GM23338 (cell line): ENCODE data around the gene GRHL3. TPM values are rescaled to one million over a fixed set of nuclear protein-coding genes. Genes with fewer than 3 reads are reported as not detected.

Experiments
- ATAC-seq: fragments of 200-7000 bp; cut with Tn5 transposase; 3 replicates; pipeline ENCODE4 v1.9.1; 2020
- DNase-seq: peaks from one replicate; pipeline ENCODE4 v3.0.0-alpha.2; 2015; ENCODE audit warnings: low spot score
- H2AFZ ChIP-seq: fragments of 200-600 bp; sonication (generic); 2 replicates; pipeline ENCODE4 v1.8.0; 2016; ENCODE audit warnings: antibody characterized with exemption, mild to moderate bottlenecking, moderate library complexity
- H3F3A ChIP-seq: fragments of 200-600 bp; sonication (generic); replicated peaks from 2 replicates; pipeline ENCODE4 v1.8.0; 2017; ENCODE audit warnings: antibody characterized with exemption, mixed run types, low read depth
- H3K27ac ChIP-seq: fragments of 200-600 bp; sonication (generic); 2 replicates; pipeline ENCODE4 v1.6.1; 2016; ENCODE audit warnings: low read depth
- H3K27me3 ChIP-seq: fragments of 200-600 bp; sonication (generic); 2 replicates; pipeline ENCODE4 v1.8.0; 2016; ENCODE audit warnings: mild to moderate bottlenecking, mixed run types, moderate library complexity; ENCODE audit not compliant: insufficient read depth
- H3K36me3 ChIP-seq: fragments of 200-600 bp; sonication (generic); 2 replicates; pipeline ENCODE4 v1.8.0; 2016; ENCODE audit warnings: mild to moderate bottlenecking; ENCODE audit not compliant: insufficient read depth
- H3K4me1 ChIP-seq: fragments of 200-600 bp; sonication (generic); 2 replicates; pipeline ENCODE4 v1.8.0; 2016; ENCODE audit warnings: mild to moderate bottlenecking, moderate library complexity; ENCODE audit not compliant: insufficient read depth
- H3K4me2 ChIP-seq: fragments of 200-600 bp; sonication (generic); 2 replicates; pipeline ENCODE4 v1.7.1; 2017; ENCODE audit warnings: mixed run types
- H3K4me3 ChIP-seq: fragments of 200-600 bp; sonication (generic); 2 replicates; pipeline ENCODE4 v1.6.1; 2016; ENCODE audit warnings: mixed run types
- H3K79me2 ChIP-seq: fragments of 200-600 bp; sonication (generic); replicated peaks from 2 replicates; pipeline ENCODE4 v1.8.0; 2017; ENCODE audit warnings: mild to moderate bottlenecking; ENCODE audit not compliant: insufficient read depth
- H3K9me2 ChIP-seq: fragments of 200-600 bp; sonication (generic); 2 replicates; pipeline ENCODE4 v1.8.0; 2017; ENCODE audit not compliant: insufficient read depth
- H4K20me1 ChIP-seq: fragments of 200-600 bp; sonication (generic); replicated peaks from 2 replicates; pipeline ENCODE4 v1.8.0; 2017; ENCODE audit warnings: mild to moderate bottlenecking; ENCODE audit not compliant: insufficient read depth
- H3K27ac Mint-ChIP-seq: 2 replicates; pipeline ENCODE4 v1.8.0; 2020; ENCODE audit warnings: inconsistent platforms, mild to moderate bottlenecking, moderate library complexity, mixed read lengths
- H3K27me3 Mint-ChIP-seq: 3 replicates; pipeline ENCODE4 v1.8.0; 2022; ENCODE audit warnings: low read depth, mild to moderate bottlenecking, moderate library complexity, mixed read lengths, inconsistent platforms; ENCODE audit not compliant: insufficient read depth, poor library complexity
- H3K36me3 Mint-ChIP-seq: 3 replicates; pipeline ENCODE4 v1.8.0; 2021; ENCODE audit warnings: low read depth, mild to moderate bottlenecking, inconsistent platforms, moderate library complexity, mixed read lengths
- H3K4me1 Mint-ChIP-seq: 3 replicates; pipeline ENCODE4 v1.8.0; 2020; ENCODE audit warnings: mild to moderate bottlenecking, inconsistent platforms, mixed read lengths
- H3K4me3 Mint-ChIP-seq: 3 replicates; pipeline ENCODE4 v1.8.0; 2021; ENCODE audit warnings: moderate library complexity, mild to moderate bottlenecking, inconsistent platforms, mixed read lengths
- H3K9me3 Mint-ChIP-seq: 3 replicates; pipeline ENCODE4 v1.8.0; 2020; ENCODE audit warnings: moderate library complexity, mild to moderate bottlenecking, inconsistent platforms, mixed read lengths
- CREB1 ChIP-seq: fragments of 250-450 bp; sonication (Bioruptor Pico); IDR thresholded peaks from 2 replicates; pipeline ENCODE4 v1.5.0; 2020; ENCODE audit warnings: low read depth, mild to moderate bottlenecking, moderate library complexity
- CTCF ChIP-seq, 2 experiments: fragments of 200-600 bp in 1 of 2; sonication (generic) in 1 of 2; conservative IDR thresholded peaks; 2 replicates each; pipeline versions ENCODE4 v1.5.1 to v1.6.1; 2016 to 2017; ENCODE audit warnings: antibody characterized with exemption in 2 of 2, low read depth in 2 of 2, mild to moderate bottlenecking in 2 of 2, moderate library complexity in 1 of 2
- EZH2 ChIP-seq: fragments of 200-600 bp; sonication (generic); IDR thresholded peaks from one replicate; pipeline ENCODE4 v1.8.0; 2017; ENCODE audit warnings: antibody characterized with exemption, mild to moderate bottlenecking, low read depth; ENCODE audit not compliant: unreplicated experiment
- EZH2phosphoT487 ChIP-seq: fragments of 200-600 bp; sonication (generic); IDR thresholded peaks from one replicate; pipeline ENCODE4 v1.8.1; 2018; ENCODE audit warnings: antibody characterized with exemption; ENCODE audit not compliant: unreplicated experiment
- JUNB ChIP-seq: IDR thresholded peaks from one replicate; pipeline ENCODE4 v1.6.1; 2016; ENCODE audit warnings: antibody characterized with exemption; ENCODE audit not compliant: unreplicated experiment
- NANOG ChIP-seq: IDR thresholded peaks from 2 replicates; pipeline ENCODE4 v1.6.1; 2016; ENCODE audit warnings: antibody characterized with exemption, borderline replicate concordance
- POLR2AphosphoS5 ChIP-seq: IDR thresholded peaks from 2 replicates; pipeline ENCODE4 v1.6.1; 2016; ENCODE audit warnings: antibody characterized with exemption, low read depth
- STAT1 ChIP-seq: IDR thresholded peaks from one replicate; pipeline ENCODE4 v1.6.1; 2016; ENCODE audit warnings: antibody characterized with exemption; ENCODE audit not compliant: unreplicated experiment
- ZNF114 ChIP-seq: fragments of 250-450 bp; sonication (Bioruptor Pico); IDR thresholded peaks from 2 replicates; pipeline ENCODE4 v1.5.0; 2020; ENCODE audit warnings: mild to moderate bottlenecking, moderate library complexity
- ZNF331 ChIP-seq: fragments of 250-450 bp; sonication (Bioruptor Pico); IDR thresholded peaks from 2 replicates; pipeline ENCODE4 v1.5.0; 2020; ENCODE audit warnings: low read depth, mild to moderate bottlenecking, moderate library complexity
- polyA plus RNA-seq: library from polyadenylated mRNA; unstranded; fragments of >200 nt; fragmentation: Nextera tagmentation; extraction: Ambion mirVana; gene quantifications from 2 replicates; pipeline ENCODE4 v1.2.1, GENCODE V29; 2016
- total RNA-seq: library from RNA; depleted of rRNA; stranded (reverse); fragments of >200 nt; shearing (Covaris generic); gene quantifications from 2 replicates; pipeline ENCODE4 v1.2.3, GENCODE V29; 2014
- TF ChIP-seq, protein P1 (sequence below): fragments of 250-450 bp; sonication (Bioruptor Pico); IDR thresholded peaks from 2 replicates; pipeline ENCODE4 v1.5.0; 2020; ENCODE audit warnings: mild to moderate bottlenecking, moderate library complexity
- TF ChIP-seq, protein P2 (sequence below): IDR thresholded peaks from 2 replicates; pipeline ENCODE4 v1.6.1; 2016; ENCODE audit warnings: antibody characterized with exemption

The GRHL3 gene
- total and polyA plus RNA-seq, 2 experiments from 2014 or later: 0.78 to 1.1 TPM

- no peaks in the 10 kb centered on the region for H3K27me3 Mint-ChIP-seq
- H3K27me3 ChIP-seq: no peaks in the 10 kb centered on the region
- no peaks in the 10 kb centered on the region; the same call in 2 of the 3 replicates for H3K36me3 Mint-ChIP-seq
- H3K4me1 Mint-ChIP-seq: peaks cover 15% of the 10 kb centered on the region
- no peak overlapping the region for H3K27ac ChIP-seq
- ATAC-seq (no peak), DNase-seq (no peak)
- no peaks in the 10 kb centered on the region for H3K79me2 ChIP-seq
- no peak overlapping the region for H3K27ac Mint-ChIP-seq
- H3K4me1 ChIP-seq: no peaks in the 10 kb centered on the region
- no peak overlapping the region for H2AFZ ChIP-seq
- no peaks in the 10 kb centered on the region for H3K9me3 Mint-ChIP-seq
- TF ChIP-seq EZH2: no peak
- TF ChIP-seq CREB1 (CRISPR knock-in tag): no peak
- H4K20me1 ChIP-seq: no peaks in the 10 kb centered on the region
- no peaks in the 10 kb centered on the region for H3F3A ChIP-seq
- no peak overlapping the region for H3K4me3 ChIP-seq
- no peaks in the 10 kb centered on the region for H3K9me2 ChIP-seq
- no peak overlapping the region for H3K4me2 ChIP-seq
- H3K4me3 Mint-ChIP-seq: no peak overlapping the region
- H3K36me3 ChIP-seq: no peaks in the 10 kb centered on the region
Observed at GRCh38 chr1:24379733-24380315, 60.7 kb downstream of the GRHL3 start.

GRCh38 chr1:24380508-24380907 lies 61.4 kb downstream of the GRHL3 start:
- no peaks in the 10 kb centered on the region for H3K36me3 ChIP-seq
- Mint-ChIP-seq H3K4me3 (no peak overlapping the region), H3K36me3 (no peaks in the 10 kb centered on the region; the same call in 2 of the 3 replicates), H3K27ac (no peak overlapping the region), H3K27me3 (no peaks in the 10 kb centered on the region), H3K4me1 (peaks cover 9% of the 10 kb centered on the region), H3K9me3 (no peaks in the 10 kb centered on the region)
- H3K27ac ChIP-seq: no peak overlapping the region
- H3F3A ChIP-seq: no peaks in the 10 kb centered on the region
- no peak overlapping the region for H2AFZ ChIP-seq
- no peaks in the 10 kb centered on the region for H3K9me2 ChIP-seq
- H3K4me1 ChIP-seq: no peaks in the 10 kb centered on the region
- no peak overlapping the region for H3K4me3 ChIP-seq
- no peak for TF ChIP-seq ZNF331 (CRISPR knock-in tag)
- TF ChIP-seq, protein P1, sequence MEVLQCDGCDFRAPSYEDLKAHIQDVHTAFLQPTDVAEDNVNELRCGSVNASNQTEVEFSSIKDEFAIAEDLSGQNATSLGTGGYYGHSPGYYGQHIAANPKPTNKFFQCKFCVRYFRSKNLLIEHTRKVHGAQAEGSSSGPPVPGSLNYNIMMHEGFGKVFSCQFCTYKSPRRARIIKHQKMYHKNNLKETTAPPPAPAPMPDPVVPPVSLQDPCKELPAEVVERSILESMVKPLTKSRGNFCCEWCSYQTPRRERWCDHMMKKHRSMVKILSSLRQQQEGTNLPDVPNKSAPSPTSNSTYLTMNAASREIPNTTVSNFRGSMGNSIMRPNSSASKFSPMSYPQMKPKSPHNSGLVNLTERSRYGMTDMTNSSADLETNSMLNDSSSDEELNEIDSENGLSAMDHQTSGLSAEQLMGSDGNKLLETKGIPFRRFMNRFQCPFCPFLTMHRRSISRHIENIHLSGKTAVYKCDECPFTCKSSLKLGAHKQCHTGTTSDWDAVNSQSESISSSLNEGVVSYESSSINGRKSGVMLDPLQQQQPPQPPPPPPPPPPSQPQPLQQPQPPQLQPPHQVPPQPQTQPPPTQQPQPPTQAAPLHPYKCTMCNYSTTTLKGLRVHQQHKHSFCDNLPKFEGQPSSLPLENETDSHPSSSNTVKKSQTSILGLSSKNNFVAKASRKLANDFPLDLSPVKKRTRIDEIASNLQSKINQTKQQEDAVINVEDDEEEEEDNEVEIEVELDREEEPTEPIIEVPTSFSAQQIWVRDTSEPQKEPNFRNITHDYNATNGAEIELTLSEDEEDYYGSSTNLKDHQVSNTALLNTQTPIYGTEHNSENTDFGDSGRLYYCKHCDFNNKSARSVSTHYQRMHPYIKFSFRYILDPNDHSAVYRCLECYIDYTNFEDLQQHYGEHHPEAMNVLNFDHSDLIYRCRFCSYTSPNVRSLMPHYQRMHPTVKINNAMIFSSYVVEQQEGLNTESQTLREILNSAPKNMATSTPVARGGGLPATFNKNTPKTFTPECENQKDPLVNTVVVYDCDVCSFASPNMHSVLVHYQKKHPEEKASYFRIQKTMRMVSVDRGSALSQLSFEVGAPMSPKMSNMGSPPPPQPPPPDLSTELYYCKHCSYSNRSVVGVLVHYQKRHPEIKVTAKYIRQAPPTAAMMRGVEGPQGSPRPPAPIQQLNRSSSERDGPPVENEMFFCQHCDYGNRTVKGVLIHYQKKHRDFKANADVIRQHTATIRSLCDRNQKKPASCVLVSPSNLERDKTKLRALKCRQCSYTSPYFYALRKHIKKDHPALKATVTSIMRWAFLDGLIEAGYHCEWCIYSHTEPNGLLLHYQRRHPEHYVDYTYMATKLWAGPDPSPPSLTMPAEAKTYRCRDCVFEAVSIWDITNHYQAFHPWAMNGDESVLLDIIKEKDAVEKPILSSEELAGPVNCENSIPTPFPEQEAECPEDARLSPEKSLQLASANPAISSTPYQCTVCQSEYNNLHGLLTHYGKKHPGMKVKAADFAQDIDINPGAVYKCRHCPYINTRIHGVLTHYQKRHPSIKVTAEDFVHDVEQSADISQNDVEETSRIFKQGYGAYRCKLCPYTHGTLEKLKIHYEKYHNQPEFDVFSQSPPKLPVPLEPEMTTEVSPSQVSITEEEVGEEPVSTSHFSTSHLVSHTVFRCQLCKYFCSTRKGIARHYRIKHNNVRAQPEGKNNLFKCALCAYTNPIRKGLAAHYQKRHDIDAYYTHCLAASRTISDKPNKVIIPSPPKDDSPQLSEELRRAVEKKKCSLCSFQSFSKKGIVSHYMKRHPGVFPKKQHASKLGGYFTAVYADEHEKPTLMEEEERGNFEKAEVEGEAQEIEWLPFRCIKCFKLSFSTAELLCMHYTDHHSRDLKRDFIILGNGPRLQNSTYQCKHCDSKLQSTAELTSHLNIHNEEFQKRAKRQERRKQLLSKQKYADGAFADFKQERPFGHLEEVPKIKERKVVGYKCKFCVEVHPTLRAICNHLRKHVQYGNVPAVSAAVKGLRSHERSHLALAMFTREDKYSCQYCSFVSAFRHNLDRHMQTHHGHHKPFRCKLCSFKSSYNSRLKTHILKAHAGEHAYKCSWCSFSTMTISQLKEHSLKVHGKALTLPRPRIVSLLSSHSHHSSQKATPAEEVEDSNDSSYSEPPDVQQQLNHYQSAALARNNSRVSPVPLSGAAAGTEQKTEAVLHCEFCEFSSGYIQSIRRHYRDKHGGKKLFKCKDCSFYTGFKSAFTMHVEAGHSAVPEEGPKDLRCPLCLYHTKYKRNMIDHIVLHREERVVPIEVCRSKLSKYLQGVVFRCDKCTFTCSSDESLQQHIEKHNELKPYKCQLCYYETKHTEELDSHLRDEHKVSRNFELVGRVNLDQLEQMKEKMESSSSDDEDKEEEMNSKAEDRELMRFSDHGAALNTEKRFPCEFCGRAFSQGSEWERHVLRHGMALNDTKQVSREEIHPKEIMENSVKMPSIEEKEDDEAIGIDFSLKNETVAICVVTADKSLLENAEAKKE (CRISPR knock-in tag): no peak
- TF ChIP-seq ZNF114: no peak
- TF ChIP-seq CTCF (conservative IDR thresholded peaks at IDR 0.05; ENCODE audit: low read depth in 2 of 2): no peak
- no peak for TF ChIP-seq NANOG
- no peak for TF ChIP-seq STAT1
- no peak for TF ChIP-seq EZH2phosphoT487
- TF ChIP-seq POLR2AphosphoS5: no peak
- no peak for TF ChIP-seq EZH2
- no peak for TF ChIP-seq CREB1 (CRISPR knock-in tag)
- TF ChIP-seq, protein P2, sequence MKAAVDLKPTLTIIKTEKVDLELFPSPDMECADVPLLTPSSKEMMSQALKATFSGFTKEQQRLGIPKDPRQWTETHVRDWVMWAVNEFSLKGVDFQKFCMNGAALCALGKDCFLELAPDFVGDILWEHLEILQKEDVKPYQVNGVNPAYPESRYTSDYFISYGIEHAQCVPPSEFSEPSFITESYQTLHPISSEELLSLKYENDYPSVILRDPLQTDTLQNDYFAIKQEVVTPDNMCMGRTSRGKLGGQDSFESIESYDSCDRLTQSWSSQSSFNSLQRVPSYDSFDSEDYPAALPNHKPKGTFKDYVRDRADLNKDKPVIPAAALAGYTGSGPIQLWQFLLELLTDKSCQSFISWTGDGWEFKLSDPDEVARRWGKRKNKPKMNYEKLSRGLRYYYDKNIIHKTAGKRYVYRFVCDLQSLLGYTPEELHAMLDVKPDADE: no peak
- no peak for TF ChIP-seq JUNB
- H4K20me1 ChIP-seq: no peaks in the 10 kb centered on the region
- no peaks in the 10 kb centered on the region for H3K27me3 ChIP-seq
- no peak for DNase-seq
- H3K79me2 ChIP-seq: no peaks in the 10 kb centered on the region
- no peak overlapping the region for H3K4me2 ChIP-seq
- ATAC-seq: no peak
